CD4-positive, alpha-beta T cell treated with Interleukin-10 for 1 hour (primary cell): ENCODE data around the gene COG6.

Experiments
- DNase-seq: peaks from one replicate; pipeline ENCODE4 v3.0.0-alpha.2; 2020

Gene COG6

DNA sequence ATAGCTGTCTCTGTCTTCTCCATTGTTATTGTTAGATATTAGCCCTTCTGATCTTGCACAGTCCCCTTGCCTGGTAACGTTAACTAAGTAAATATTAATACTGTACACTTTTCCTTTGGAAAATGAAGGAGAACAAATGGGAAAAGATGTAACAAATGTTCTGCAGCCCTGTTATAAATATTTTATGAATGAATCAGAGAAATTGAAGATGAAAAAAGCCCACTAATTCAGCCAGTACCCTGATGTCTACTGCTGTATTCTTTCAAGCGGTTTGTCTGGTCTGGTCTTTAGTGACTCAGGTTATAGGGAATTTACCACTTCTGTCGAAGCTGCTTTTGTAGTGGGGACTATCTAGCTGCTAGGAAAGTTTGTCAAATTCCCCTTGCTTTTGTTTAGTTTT, 121.0 kb downstream of the COG6 start:
- no peak for DNase-seq

DNA sequence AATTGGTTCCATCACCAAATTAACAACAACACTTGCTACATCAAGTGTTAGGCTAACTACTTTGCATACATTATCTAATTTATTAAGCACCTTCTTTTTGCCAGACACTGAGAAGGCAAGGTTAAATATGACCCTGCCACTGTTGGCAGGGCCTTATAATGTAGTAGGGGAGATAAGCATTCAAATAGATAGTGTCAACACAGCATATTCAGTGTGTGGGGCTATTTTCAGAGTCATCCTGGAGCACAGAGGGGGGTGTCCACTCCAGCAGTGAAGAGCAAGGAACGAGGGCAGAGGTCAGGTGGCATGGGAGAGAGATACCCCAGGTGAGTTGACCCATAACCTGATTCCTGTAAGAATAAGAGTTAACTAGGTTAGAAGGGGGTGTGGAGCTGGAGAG, 121.6 kb downstream of the COG6 start:
- no peak for DNase-seq

DNA sequence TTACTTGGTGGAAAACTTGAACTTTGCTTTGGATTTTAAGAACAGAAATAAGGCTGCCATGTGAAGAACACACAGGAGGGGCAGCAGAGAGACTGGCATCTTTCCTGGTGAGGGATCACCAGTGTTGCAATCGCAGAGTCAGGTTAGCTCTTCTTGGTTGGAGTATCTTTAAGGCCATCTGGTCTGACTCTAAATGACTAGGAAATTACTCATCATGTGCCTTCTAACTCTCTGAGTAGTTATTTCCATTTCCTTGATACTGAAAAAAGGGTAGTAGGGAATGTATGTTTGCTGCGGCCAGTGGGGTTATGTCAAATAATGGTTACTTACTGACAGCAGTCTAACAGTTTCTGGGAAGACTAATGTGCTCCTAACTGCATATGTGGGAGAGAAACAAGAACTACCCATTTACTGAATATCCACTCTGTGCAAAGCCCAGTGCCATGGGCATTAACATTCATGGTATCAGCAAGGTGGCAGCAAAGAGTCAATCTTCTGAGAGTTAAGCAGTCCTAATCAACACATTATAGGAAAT, 122.1 kb downstream of the COG6 start:
- DNase-seq: peak; percentile 45

GRCh38 chr13:39779337-39780265, 124.1 kb downstream of the COG6 start:
- peak; percentile 50 for DNase-seq

GRCh38 chr13:39780711-39781110, 125.2 kb downstream of the COG6 start:
- DNase-seq: no peak

DNA sequence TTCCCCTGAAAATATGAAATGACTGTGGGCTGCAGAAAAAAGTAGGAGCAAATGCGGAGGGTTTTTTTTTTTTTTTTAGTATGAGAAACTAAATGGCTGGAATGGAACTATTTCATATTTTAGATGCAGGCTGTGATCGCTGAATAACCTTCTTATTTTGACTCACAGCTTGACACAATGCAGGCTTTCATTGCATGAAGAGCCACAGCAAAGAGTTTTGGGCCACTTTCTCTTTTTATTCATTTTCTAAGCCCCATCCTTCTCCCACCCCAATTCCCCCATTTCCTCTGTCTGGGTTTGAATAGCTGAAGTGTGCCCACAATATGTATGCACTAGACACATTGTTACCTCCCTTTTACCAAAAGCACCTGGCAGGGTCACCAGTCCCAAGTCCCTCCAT, 125.9 kb downstream of the COG6 start:
- no peak for DNase-seq

DNA sequence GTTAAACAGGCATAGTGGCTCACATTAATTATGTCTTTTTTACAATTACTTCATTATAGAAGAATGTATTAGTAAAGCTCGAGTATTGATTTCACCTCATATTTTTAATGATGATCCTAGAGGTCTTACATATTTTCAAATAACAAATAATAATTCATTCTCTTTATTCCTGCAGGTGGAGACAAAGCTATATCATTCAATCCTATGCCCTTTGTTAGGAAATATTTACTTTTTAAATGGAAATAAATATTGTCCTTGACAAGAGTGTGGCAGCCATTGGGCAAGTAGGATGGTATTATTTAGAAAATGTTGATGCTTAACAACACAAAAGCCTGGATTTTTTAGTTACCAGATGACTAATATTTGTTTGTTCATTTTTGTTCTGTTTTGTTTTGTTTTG, 127.6 kb downstream of the COG6 start:
- no peak for DNase-seq

- no peak for DNase-seq
These were observed 128.9 kb downstream of the COG6 start for GRCh38 chr13:39784347-39784746.

DNA sequence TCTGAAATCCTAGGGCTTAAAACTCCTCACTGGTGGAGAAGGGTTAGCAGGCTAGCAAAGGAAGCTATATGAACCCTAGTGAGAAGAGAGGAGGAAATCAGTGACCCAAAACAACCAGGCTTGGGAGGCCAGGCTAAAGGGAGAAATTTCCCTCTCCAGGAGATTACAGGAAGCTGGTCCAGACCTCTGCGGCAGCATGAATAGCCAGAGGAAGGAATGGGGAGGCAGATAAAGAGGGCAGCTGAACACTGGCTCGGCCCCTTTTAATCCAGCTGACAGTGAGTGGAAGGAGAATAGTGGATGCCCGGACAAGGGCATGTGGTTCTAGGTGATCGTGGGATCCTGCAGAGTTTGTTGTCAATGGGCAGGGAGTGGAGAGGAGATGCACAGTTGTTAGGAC, 130.6 kb downstream of the COG6 start:
- no peak for DNase-seq

- DNase-seq: no peak
These were observed 131.6 kb downstream of the COG6 start for GRCh38 chr13:39787086-39787487.

- no peak for DNase-seq
These were observed 132.6 kb downstream of the COG6 start for GRCh38 chr13:39788102-39788501.

DNA sequence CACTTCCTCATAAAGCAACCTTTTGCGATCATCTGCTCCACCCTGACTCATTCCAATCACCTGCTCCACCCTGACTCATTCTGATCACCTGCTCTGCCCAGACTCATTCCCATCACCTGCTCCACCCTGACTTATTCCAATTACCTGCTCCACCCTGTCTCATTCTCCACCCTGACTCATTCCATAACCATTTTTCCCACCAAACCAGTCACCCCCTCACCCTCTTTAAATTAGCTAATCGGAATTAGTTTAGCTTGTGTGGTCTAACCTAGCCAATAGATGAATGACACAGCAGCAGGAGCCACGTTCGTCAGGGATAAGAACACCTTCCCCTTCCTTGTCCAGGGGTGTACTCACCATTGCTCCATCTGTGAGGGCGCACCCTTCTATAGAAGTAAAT, 134.0 kb downstream of the COG6 start:
- no peak for DNase-seq
